OCI-LY7 (cell line): ENCODE results near the gene SYT15.

Experiments
- EZH2phosphoT487 ChIP-seq: fragments of 200-600 bp; sonication (generic); IDR thresholded peaks from 2 replicates; pipeline ENCODE4 v1.6.1; 2018; ENCODE audit warnings: low read depth, borderline replicate concordance, mild to moderate bottlenecking, mixed run types, antibody characterized with exemption, low read length, moderate library complexity, mixed read lengths
- TF ChIP-seq, protein P1 (sequence below): fragments of 200-600 bp; sonication (generic); conservative IDR thresholded peaks from 2 replicates; pipeline ENCODE4 v1.5.1; 2014; ENCODE audit warnings: mild to moderate bottlenecking, antibody characterized with exemption, low read length, moderate library complexity, mixed read lengths

DNA sequence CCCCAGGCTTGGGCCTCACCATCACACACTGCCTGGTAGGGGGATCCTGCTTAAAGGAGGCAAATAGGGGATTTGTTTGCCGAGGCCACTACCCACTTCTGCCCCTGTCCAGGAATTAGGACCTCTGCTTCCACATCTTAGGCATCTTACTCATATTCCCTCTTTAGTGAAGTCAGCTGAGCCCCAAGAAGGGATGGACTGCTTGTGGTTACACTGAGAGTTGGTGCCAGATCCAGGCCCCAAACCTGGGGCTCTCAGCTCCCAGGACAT, 20.9 kb upstream of the SYT15 start:
- TF ChIP-seq, protein P1, sequence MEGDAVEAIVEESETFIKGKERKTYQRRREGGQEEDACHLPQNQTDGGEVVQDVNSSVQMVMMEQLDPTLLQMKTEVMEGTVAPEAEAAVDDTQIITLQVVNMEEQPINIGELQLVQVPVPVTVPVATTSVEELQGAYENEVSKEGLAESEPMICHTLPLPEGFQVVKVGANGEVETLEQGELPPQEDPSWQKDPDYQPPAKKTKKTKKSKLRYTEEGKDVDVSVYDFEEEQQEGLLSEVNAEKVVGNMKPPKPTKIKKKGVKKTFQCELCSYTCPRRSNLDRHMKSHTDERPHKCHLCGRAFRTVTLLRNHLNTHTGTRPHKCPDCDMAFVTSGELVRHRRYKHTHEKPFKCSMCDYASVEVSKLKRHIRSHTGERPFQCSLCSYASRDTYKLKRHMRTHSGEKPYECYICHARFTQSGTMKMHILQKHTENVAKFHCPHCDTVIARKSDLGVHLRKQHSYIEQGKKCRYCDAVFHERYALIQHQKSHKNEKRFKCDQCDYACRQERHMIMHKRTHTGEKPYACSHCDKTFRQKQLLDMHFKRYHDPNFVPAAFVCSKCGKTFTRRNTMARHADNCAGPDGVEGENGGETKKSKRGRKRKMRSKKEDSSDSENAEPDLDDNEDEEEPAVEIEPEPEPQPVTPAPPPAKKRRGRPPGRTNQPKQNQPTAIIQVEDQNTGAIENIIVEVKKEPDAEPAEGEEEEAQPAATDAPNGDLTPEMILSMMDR, result no peak
- no peak for TF ChIP-seq EZH2phosphoT487
